SK-N-SH (cell line): ENCODE measurements around the gene AMZ1. TPM values are rescaled to one million over a fixed set of nuclear protein-coding genes. Genes with fewer than 3 reads are reported as not detected.

Experiments used
- CTCF ChIA-PET: fragments of 300-600, 350-600 bp; formaldehyde crosslinking; extraction: SDS; loops from one replicate; lab custom pipeline; 2021; lab: Yijun Ruan, JAX
- POLR2A ChIA-PET: fragments of 350-600 bp; sonication (Branson Sonifier 250); formaldehyde crosslinking; extraction: SDS; loops from one replicate; lab custom pipeline; 2020; ENCODE audit warnings: antibody characterized with exemption, inconsistent platforms; lab: Yijun Ruan, JAX
- DNase-seq: peaks from one replicate; pipeline ENCODE4 v3.0.0; 2012
- H2AFZ ChIP-seq: fragments of 200-600 bp; sonication (generic); 2 replicates; pipeline ENCODE4 v1.8.1; 2016; ENCODE audit warnings: antibody characterized with exemption, mild to moderate bottlenecking, low read depth
- H3F3A ChIP-seq: fragments of 200-600 bp; sonication (generic); replicated peaks from 2 replicates; pipeline ENCODE3; 2016; ENCODE audit warnings: antibody characterized with exemption, mild to moderate bottlenecking; ENCODE audit not compliant: insufficient read depth
- H3K27ac ChIP-seq, 2 experiments: fragments of 200-500 bp in 1 of 2; fragments of 200-600 bp in 1 of 2; sonication (Bioruptor generic) in 1 of 2; sonication (generic), shearing (Covaris generic) in 1 of 2; 2 replicates each; pipeline versions ENCODE4 v1.5.1 to v1.6.1; 2014 to 2016; ENCODE audit warnings: low read depth in 2 of 2, inconsistent platforms in 1 of 2, low read length in 1 of 2, mild to moderate bottlenecking in 1 of 2, mixed read lengths in 1 of 2
- H3K27me3 ChIP-seq: fragments of 200-600 bp; sonication (generic), shearing (Covaris generic); 2 replicates; pipeline ENCODE4 v1.6.1; 2016; ENCODE audit warnings: mixed run types; ENCODE audit not compliant: insufficient read depth
- H3K36me3 ChIP-seq, 2 experiments: fragments of 200-500 bp in 1 of 2; fragments of 200-600 bp in 1 of 2; sonication (Bioruptor generic) in 1 of 2; sonication (generic) in 1 of 2; replicated peaks in 1 of 2; 2 replicates each; pipeline versions ENCODE3 to v1.5.1; 2014 to 2016; ENCODE audit warnings: low read length in 1 of 2, mild to moderate bottlenecking in 1 of 2; ENCODE audit not compliant: insufficient read depth in 2 of 2, control insufficient read depth in 1 of 2
- H3K4me1 ChIP-seq, 2 experiments: fragments of 200-500 bp in 1 of 2; fragments of 200-600 bp in 1 of 2; sonication (Bioruptor generic) in 1 of 2; sonication (generic), shearing (Covaris generic) in 1 of 2; 2 replicates each; pipeline versions ENCODE4 v1.5.1 to v1.6.1; 2014 to 2016; ENCODE audit warnings: low read depth in 1 of 2, low read length in 1 of 2, mixed run types in 1 of 2; ENCODE audit not compliant: insufficient read depth in 2 of 2, control insufficient read depth in 1 of 2
- H3K4me2 ChIP-seq: fragments of 200-600 bp; sonication (generic), shearing (Covaris generic); 2 replicates; pipeline ENCODE4 v1.6.1; 2017; ENCODE audit warnings: mixed run types
- H3K4me3 ChIP-seq, 2 experiments: fragments of 200-500 bp in 1 of 2; fragments of 200-600 bp in 1 of 2; sonication (Bioruptor generic) in 1 of 2; sonication (generic), shearing (Covaris generic) in 1 of 2; 2 replicates each; pipeline versions ENCODE4 v1.5.1 to v1.8.1; 2014 to 2016; ENCODE audit warnings: low read depth in 2 of 2, inconsistent platforms in 1 of 2, low read length in 1 of 2, mild to moderate bottlenecking in 1 of 2, mixed read lengths in 1 of 2, moderate library complexity in 1 of 2
- H3K79me2 ChIP-seq: fragments of 200-600 bp; sonication (generic); 2 replicates; pipeline ENCODE4 v1.8.1; 2017; ENCODE audit warnings: mild to moderate bottlenecking; ENCODE audit not compliant: insufficient read depth
- H3K9ac ChIP-seq: fragments of 200-600 bp; sonication (generic); 2 replicates; pipeline ENCODE4 v1.6.1; 2017; ENCODE audit warnings: mixed run types
- H3K9me2 ChIP-seq: fragments of 200-600 bp; sonication (generic); 2 replicates; pipeline ENCODE4 v1.6.1; 2017; ENCODE audit warnings: mixed run types
- H3K9me3 ChIP-seq: fragments of 200-600 bp; sonication (generic); 2 replicates; pipeline ENCODE4 v1.6.1; 2017; ENCODE audit warnings: mixed run types, mild to moderate bottlenecking, moderate library complexity
- H4K20me1 ChIP-seq: fragments of 200-600 bp; sonication (generic); 2 replicates; pipeline ENCODE4 v1.6.1; 2017; ENCODE audit warnings: mild to moderate bottlenecking, mixed run types; ENCODE audit not compliant: insufficient read depth
- CHD2 ChIP-seq: fragments of 150-350 bp; IDR thresholded peaks from 2 replicates; pipeline ENCODE4 v1.6.1; 2018; ENCODE audit warnings: low read length; ENCODE audit not compliant: partially characterized antibody
- FOSL2 ChIP-seq: IDR thresholded peaks from 2 replicates; pipeline ENCODE4 v1.4.0; 2012; ENCODE audit warnings: low read depth, mild to moderate bottlenecking, moderate library complexity, borderline replicate concordance
- FOXJ3 ChIP-seq: sonication (generic); formaldehyde crosslinking; IDR thresholded peaks from 2 replicates; pipeline ENCODE4 v1.5.1; 2020; ENCODE audit warnings: mild to moderate bottlenecking, missing genetic modification reagents
- GATA2 ChIP-seq: sonication (generic); formaldehyde crosslinking; IDR thresholded peaks from 2 replicates; pipeline ENCODE4 v1.5.0; 2020; ENCODE audit warnings: mild to moderate bottlenecking, missing genetic modification reagents
- MEF2A ChIP-seq: IDR thresholded peaks from 2 replicates; pipeline ENCODE4 v1.4.0; 2012; ENCODE audit warnings: low read depth, borderline replicate concordance
- MXI1 ChIP-seq: IDR thresholded peaks from 2 replicates; pipeline ENCODE4 v1.6.1; 2012; ENCODE audit warnings: mild to moderate bottlenecking, low read depth, low read length, improper control_type of control experiment
- RAD21 ChIP-seq: IDR thresholded peaks from 2 replicates; pipeline ENCODE4 v1.6.1; 2012; ENCODE audit warnings: mild to moderate bottlenecking, low read length
- RXRA ChIP-seq: IDR thresholded peaks from 2 replicates; pipeline ENCODE4 v1.4.0; 2012; ENCODE audit warnings: low read depth, mild to moderate bottlenecking, borderline replicate concordance
- SMC3 ChIP-seq: IDR thresholded peaks from 2 replicates; pipeline ENCODE4 v1.6.1; 2012; ENCODE audit warnings: low read depth, low read length, improper control_type of control experiment
- TCF12 ChIP-seq: IDR thresholded peaks from 2 replicates; pipeline ENCODE4 v1.4.0; 2012
- TEAD4 ChIP-seq: IDR thresholded peaks from 2 replicates; pipeline ENCODE4 v1.4.0; 2012; ENCODE audit warnings: mild to moderate bottlenecking, borderline replicate concordance; ENCODE audit not compliant: insufficient read depth
- USF2 ChIP-seq: fragments of 150-350 bp; IDR thresholded peaks from 2 replicates; pipeline ENCODE4 v1.6.1; 2017; ENCODE audit warnings: antibody characterized with exemption, low read length, low read depth, borderline replicate concordance
- YY1 ChIP-seq: IDR thresholded peaks from 2 replicates; pipeline ENCODE4 v1.4.0; 2012; ENCODE audit warnings: low read depth, mild to moderate bottlenecking
- WGBS: methylation state at CpG from one replicate; pipeline ENCODE4 v1.1.6; 2017; ENCODE audit warnings: low lambda C conversion rate; 5-methylcytosine and 5-hydroxymethylcytosine counted together
- polyA plus RNA-seq, 3 experiments: library from polyadenylated mRNA; depleted of rRNA; stranded (reverse); fragments of >200 nt; gene quantifications; 2 replicates each; pipeline ENCODE4 v1.2.3, GENCODE V29; 2012
- TF ChIP-seq, protein P1 (sequence below): IDR thresholded peaks from 2 replicates; pipeline ENCODE4; 2012
- TF ChIP-seq, protein P2 (sequence below): fragments of 200-600 bp; sonication (generic); IDR thresholded peaks from 2 replicates; pipeline ENCODE4 v1.6.1; 2017; ENCODE audit warnings: antibody characterized with exemption, mild to moderate bottlenecking, moderate library complexity
- TF ChIP-seq, protein P3 (sequence below): IDR thresholded peaks from 2 replicates; pipeline ENCODE4 v1.4.0; 2012; ENCODE audit warnings: low read depth

AMZ1 gene
- polyA plus RNA-seq, 1 of the 3 experiments (the other 2 are of a cell fraction): 0.15 TPM

DNA sequence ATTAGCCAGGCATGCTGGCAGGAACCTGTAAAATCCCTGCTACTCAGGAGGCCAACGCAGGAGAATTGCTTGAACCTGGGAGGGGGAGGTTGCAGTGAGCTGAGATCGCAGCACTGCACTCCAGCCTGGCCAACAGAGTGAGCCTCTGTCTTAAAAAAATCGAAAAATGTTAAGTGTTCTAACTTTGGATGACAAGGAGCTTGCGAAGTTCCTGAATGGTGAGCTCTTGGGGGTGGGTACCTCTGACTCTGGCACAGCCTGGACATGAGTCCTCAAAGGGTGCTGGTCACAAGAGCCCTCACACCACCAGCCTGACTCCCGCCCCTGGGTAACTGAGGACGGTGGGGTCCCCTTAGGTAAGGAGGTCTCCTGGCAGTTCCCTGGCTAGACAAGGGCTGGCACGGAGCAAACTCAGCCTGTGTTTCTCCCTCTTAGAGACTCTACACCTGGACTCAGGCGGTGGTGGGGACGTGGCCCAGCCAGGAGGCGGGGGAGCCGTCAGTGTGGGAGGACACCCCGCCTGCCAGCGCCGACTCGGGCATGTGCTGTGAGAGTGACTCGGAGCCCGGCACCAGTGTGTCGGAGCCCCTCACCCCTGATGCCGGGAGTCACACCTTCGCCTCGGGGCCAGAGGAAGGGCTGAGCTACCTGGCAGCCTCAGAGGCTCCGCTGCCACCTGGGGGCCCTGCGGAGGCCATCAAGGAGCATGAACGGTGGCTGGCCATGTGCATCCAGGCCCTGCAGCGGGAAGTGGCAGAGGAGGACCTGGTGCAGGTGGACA lies 24.1 kb downstream of the AMZ1 start:
- Histone ChIP-seq H3K9ac (no peak overlapping the region), H3F3A (no peaks in the 10 kb centered on the region), H3K9me3 (no peaks in the 10 kb centered on the region), H3K9me2 (no peaks in the 10 kb centered on the region), H3K4me2 (no peak overlapping the region), H3K27ac (no peak overlapping the region), H3K79me2 (no peaks in the 10 kb centered on the region), H3K27me3 (no peaks in the 10 kb centered on the region), H4K20me1 (no peaks in the 10 kb centered on the region), H2AFZ (no peak overlapping the region), H3K36me3 (peaks cover 0 to 10% of the 10 kb centered on the region in 2 experiments), H3K4me1 (peaks cover 0 to 18% of the 10 kb centered on the region in 2 experiments; a peak in 1 of 4 replicates), H3K4me3 (no peak overlapping the region)
- 90% methylated on average over 25 of the region's 25 CpGs for WGBS
- no peak for DNase-seq
- POLR2A ChIA-PET: no interaction called here
- CTCF ChIA-PET: interaction anchor here (0.9 to 8.6 kb wide), 4 partner anchors 12 to 153 kb away, joined by 3 to 94 read pairs (median 30); no protein-coding TSS in a partner anchor
- TF ChIP-seq MEF2A (no peak), YY1 (no peak), MXI1 (no peak), GATA2 (CRISPR knock-in tag) (no peak), USF2 (no peak), TCF12 (no peak), TEAD4 (no peak), FOSL2 (no peak), FOXJ3 (CRISPR knock-in tag) (no peak), SMC3 (no peak), RXRA (no peak), CHD2 (no peak), RAD21 (no peak)
- TF ChIP-seq, protein P1, sequence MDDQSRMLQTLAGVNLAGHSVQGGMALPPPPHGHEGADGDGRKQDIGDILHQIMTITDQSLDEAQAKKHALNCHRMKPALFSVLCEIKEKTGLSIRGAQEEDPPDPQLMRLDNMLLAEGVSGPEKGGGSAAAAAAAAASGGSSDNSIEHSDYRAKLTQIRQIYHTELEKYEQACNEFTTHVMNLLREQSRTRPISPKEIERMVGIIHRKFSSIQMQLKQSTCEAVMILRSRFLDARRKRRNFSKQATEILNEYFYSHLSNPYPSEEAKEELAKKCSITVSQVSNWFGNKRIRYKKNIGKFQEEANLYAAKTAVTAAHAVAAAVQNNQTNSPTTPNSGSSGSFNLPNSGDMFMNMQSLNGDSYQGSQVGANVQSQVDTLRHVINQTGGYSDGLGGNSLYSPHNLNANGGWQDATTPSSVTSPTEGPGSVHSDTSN: no peak
- TF ChIP-seq, protein P2, sequence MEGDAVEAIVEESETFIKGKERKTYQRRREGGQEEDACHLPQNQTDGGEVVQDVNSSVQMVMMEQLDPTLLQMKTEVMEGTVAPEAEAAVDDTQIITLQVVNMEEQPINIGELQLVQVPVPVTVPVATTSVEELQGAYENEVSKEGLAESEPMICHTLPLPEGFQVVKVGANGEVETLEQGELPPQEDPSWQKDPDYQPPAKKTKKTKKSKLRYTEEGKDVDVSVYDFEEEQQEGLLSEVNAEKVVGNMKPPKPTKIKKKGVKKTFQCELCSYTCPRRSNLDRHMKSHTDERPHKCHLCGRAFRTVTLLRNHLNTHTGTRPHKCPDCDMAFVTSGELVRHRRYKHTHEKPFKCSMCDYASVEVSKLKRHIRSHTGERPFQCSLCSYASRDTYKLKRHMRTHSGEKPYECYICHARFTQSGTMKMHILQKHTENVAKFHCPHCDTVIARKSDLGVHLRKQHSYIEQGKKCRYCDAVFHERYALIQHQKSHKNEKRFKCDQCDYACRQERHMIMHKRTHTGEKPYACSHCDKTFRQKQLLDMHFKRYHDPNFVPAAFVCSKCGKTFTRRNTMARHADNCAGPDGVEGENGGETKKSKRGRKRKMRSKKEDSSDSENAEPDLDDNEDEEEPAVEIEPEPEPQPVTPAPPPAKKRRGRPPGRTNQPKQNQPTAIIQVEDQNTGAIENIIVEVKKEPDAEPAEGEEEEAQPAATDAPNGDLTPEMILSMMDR: no peak
- TF ChIP-seq, protein P3, sequence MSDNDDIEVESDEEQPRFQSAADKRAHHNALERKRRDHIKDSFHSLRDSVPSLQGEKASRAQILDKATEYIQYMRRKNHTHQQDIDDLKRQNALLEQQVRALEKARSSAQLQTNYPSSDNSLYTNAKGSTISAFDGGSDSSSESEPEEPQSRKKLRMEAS: no peak
